ENCODE data around the gene OOEP. TPM values are rescaled to one million over a fixed set of nuclear protein-coding genes. Genes with fewer than 3 reads are reported as not detected.

OOEP gene
- total RNA-seq, 1 donor, result 0.27 TPM

DNA sequence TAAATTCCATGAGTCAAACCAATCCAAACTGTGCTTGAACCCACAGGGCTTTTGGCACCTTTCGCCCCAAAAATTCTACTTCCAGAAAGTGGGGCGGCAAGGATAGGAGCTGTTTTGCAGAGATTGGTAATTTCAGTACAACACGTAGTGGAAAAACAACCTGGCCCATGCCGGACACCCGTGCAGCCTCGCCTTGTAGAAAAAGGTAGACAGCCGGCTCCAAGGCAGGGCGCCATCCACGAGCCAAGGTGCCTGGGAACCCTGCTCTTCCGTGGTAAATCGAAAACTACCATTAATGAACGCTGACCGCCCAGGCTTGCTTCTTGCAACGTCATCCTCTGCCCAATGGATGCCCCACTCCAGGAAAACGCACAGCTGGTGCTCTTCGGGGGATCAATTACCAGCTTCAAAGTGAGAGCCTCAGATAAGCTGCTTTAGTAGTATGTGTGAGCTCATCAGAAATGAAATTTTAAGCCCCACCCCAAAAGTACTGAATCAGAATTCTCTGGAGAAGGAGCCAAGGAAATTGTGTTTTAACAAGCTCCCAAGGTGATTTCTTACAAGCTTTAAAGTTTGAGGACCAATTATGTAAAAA lies 1.8 kb downstream of the OOEP start:
- DNase-seq (ENCODE audit: low read depth in 2 of 3, low spot score in 2 of 3), result no peak

DNA sequence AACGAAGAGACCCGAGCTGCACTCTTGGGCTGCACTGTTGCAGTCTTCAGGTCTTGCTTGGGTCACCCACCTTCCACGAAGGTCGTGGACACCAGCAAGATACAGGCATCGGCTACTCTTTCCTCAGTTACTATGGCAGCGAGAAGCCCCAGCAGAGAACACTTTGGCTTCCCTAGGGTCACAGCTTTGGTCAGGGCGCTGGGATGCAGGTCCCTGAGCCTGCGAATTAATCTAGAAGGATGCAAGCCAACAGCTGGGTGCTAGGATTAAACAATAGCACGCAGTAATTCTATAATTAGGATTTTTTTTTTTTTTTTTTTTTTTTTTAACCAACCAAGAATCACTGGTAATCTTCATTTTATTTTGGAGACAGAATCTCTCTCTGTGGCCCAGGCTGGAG lies 5.1 kb downstream of the OOEP start:
- no peak for DNase-seq (ENCODE audit: low read depth in 2 of 3, low spot score in 2 of 3)

DNA sequence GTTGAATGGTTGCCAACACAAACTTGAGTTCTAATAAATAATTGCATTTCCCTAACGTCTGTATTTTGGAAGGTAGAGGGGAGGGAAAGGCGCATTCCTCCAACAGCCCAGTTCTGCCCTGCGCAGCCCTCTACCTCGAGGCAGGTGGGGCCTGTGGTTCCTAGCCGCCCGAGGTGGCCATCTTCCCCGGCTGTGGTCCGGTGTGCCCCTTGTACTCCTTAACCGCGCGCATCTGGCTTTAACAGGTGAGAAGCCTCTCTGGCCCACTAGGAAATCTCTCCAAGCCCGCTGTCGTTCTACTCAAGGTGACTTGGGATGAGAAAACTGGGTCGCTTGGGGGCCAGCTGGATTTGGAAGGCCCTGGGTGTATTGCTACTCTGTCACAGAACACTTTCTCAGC lies 5.6 kb downstream of the OOEP start:
- DNase-seq (ENCODE audit: low read depth in 2 of 3, low spot score in 2 of 3), result no peak

DNA sequence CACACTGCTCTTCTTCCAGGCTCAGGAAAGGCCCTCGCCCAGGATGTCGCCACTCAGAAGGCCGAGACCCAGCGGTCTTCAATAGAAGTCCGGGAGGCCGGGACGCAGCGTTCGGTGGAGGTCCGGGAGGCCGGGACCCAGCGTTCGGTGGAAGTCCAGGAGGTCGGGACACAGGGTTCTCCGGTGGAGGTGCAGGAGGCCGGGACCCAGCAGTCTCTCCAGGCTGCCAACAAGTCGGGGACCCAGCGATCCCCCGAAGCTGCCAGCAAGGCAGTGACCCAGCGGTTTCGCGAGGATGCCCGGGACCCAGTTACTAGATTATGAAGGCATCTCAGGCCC lies 6.2 kb downstream of the OOEP start:
- no peak for DNase-seq (ENCODE audit: low read depth in 2 of 3, low spot score in 2 of 3)

DNA sequence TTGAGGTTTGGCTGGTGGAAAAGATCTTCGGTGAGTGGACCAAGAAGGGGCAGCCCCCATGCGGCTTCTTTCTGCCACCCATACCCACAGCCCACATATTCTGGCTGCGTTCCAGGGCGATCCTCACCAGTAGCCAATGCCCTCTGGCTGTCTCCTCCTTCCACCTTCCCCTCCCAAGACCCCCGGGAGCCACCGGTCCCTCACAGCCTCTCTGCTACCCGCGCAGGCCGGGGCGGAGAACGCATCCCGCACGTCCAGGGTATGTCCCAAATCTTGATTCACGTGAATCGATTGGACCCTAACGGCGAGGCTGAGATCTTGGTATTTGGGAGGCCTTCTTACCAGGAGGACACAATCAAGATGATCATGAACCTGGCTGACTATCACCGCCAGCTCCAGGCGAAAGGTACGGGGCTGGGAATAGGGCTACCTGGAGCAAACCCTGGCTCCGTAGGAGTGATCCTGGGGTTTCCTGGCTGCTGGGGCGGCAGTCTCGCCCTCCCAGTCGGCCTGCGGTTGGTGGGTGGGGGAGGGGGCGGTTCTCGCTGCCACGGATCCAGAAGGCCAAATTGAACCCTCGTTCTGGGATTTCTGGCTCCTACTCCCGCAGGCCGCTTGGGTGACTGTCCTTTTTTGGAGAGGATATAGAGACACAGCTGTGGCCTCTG lies 6.7 kb downstream of the OOEP start:
- DNase-seq (ENCODE audit: low read depth in 2 of 3, low spot score in 2 of 3), result no peak

DNA sequence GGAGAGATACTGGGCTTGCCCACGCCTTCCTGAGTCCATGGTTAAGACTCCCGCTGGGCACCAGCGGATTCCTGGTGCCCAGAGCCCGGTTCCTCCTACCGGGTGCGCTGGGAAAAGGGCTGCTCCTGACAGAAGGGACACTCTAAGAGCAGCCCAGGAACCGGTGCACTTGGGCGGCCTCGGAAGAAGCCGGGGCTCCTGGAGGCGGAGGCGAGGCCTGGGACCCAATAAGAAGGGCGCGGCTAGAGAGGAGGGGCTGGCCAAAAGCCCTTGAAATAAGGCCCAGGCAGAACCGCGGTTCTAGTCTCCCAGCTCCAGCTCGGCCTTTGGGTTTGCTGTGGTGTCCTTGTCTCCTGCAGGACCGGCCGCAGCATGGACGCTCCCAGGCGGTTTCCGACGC lies 7.3 kb downstream of the OOEP start, which contains the start of gene KHDC3L:
Gene KHDC3L (plus strand): TSS at position 301 of the 400 bp plus-strand sequence. CDS start 72 bp downstream, at position 373.
- no peak for DNase-seq (ENCODE audit: low read depth in 2 of 3, low spot score in 2 of 3)

DNA sequence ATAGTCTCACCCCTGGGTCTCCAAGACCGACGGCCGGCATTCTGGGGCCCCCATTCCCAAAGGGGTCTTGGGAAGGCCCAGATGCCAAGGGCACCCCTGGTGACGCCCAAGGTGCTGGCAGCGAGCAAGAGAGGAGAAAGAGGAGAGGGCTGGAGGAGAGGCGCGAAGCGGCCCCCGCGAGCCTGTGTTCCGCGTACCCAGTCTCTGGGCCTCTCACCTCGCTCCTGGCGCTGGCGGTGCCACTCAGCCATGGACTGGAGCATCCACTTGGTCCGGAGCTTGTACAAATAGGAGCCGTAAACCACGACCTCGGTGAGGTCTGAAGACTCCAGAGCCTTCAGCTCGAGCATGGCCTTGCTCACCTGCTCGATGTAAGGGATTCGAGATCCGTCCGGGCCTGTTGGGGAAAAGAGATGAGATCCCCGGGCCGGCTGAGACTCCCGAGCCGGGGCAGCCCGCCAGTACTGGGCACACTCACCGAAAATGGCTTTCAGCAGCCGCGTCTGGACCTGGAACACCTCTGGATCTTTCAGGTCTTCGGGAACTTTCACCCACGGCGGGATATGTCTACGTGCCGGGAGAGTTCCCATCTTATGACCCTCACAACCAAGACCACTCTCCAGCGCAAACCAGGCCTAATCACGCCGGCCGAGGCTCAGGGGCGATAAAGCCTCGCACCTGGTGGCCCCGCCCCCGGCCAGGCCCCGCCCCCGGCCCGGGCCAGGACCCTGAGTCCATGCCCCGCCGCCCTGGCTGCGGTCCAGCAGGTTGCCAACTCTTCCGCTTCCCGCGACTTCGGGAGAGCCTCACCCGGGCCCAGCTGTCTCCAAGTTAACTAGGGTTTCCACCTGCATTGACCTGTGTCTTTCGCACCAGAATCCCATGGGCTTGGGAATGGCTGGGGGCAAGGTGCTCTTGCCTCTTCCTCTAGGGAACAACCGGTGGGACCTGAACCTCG lies 15.8 kb downstream of the OOEP start, which contains the start of gene DPPA5:
Gene DPPA5 (minus strand): TSS at position 641 of the 958 bp plus-strand sequence. CDS start 51 bp downstream, at position 590.
- no peak for DNase-seq (ENCODE audit: low read depth in 2 of 3, low spot score in 2 of 3)

DNA sequence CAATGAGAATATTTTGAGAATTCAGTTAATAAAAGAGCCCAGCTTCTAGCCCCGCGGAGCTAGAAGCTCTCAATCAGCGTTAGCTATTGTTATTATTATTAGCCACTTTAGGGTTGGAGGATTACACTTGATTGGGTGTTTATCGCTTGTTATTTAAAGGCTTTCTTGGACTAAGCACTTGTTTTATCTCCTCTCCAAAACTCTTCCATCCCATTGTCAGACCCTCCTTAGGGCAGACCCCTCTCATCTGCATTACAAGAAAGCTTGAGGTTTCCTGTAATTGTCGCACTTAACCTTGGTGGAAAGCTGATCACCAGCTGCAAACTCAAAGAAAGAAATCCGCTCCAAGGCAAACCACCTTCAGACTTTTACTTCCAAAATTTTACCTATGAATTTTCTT lies 20.4 kb downstream of the OOEP start:
- DNase-seq (ENCODE audit: low read depth in 2 of 3, low spot score in 2 of 3), result no peak

DNA sequence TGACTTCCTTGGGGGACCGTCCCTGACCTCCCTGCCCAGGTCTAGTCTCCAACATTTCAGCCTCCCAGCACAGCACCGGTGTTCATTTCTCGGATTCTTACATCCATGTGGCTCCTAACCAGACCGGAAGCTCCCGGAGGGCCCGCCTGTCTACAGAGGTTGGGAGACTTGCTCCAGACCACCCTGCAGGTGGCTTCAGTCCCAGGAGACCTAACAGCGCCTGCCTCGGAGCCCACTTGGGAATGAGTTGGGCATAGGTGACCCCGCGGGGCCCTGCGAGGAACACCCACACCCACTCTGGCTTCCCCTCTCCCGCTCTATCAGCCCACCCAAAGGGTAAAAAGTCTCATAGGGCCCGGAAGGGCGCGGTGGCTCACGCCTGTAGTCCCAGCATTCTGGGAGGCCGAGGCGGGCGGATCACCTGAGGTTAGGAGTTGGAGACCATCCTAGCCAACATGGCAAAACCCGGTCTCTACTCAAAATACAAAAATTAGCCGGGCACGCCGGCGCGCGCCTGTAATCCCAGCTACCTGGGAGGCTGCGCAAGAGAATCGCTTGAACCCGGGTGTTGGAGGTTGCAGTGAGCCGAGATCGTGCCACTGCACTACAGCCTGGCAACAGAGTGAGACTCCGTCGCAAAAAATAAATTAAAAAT lies 21.0 kb downstream of the OOEP start:
- no peak for DNase-seq (ENCODE audit: low read depth in 2 of 3, low spot score in 2 of 3)

DNA sequence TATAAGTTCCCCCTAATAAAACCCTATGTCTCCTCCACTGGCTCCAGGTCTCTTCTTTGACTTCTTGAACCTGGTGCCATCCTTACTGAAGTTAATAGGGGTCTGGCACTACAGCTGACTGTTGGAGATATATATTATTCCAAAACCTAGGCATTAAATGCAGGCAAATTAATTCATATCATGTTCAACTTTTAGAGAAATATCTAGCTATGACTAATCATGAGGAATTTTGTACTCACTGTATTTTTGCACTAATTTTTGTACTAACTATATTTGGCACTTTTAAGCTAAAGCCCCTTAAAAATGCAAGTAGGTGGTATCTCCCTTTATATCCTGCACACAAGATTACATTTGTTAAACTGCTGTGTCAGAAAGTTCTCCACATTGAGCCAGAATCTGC lies 26.5 kb downstream of the OOEP start:
- no peak for DNase-seq (ENCODE audit: low read depth in 2 of 3, low spot score in 2 of 3)

DNA sequence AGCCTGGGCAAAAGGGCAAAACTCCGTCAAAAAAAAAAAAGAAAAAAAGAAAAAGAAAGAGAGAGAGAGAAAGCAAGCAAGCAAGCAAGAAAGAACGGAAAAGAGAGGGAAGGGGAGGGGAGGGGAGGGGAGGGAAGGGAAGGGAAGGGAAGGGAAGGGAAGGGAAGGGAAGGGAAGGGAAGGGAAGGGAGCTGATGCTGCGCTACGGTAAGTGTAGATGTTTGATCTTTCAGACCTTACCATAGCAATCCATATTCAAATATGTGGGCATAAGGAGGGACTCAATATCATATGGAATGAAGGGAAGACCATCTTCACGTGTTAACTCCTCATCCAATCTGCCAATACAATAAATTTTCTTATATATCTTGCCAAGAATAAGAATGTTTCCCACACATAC lies 27.5 kb downstream of the OOEP start:
- no peak for DNase-seq (ENCODE audit: low read depth in 2 of 3, low spot score in 2 of 3)

DNA sequence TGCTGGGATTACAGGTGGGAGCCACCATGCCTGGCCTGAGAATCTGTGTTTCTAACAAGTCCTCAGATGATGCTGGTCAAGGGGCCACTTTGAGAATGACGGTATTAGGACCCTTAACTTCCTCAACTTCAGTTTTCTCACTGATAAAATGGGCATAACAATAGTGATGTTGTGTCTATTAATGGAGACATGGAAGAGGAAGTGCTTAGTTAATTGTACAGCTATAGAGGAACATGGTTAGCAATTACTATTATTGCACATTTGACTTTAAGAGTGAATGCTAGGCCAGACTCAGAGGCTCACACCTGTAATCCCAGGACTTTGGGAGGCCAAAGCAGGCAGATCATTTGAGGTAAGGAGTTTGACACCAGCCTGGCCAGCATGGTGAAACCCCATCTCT lies 28.4 kb downstream of the OOEP start:
- no peak for DNase-seq (ENCODE audit: low read depth in 2 of 3, low spot score in 2 of 3)

DNA sequence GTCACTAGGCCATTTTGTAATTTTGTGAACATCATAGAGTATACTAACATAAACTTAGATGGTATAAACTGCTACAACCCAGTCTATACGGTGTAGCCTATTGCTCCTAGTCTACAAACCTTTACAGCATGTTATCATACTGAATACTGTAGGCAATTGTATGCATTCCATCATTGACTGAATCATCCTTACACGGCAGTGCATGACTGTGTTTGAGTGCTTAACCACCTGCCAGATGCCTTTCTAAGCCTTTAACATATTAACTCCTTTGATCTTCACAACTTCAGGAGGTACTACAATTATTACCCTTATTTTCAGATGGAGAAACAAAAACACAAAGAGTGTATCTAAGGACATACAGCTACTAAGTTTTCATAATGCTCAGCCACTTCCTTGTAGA lies 29.6 kb downstream of the OOEP start:
- no peak for DNase-seq (ENCODE audit: low read depth in 2 of 3, low spot score in 2 of 3)

DNA sequence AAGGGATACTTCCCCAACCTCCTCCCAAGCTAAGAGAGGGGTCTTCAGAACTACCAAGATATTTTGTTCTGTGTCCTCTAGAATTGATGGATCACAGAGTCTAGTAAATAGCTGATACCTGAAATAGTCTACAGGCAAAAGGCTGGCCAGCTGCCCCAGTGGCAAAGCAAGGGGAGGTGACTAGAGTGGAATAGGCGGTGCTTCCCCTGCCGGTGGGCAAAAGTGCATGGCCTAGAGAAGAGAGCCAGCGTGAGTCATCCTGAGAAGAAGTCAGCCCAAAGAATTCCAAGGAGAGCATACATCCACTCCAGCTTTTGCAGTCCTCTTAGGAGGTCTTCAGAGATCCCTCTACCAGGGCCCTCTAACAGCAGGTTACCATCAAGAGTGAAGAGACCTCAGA lies 30.4 kb downstream of the OOEP start:
- DNase-seq (ENCODE audit: low read depth in 2 of 3, low spot score in 2 of 3), result no peak

DNA sequence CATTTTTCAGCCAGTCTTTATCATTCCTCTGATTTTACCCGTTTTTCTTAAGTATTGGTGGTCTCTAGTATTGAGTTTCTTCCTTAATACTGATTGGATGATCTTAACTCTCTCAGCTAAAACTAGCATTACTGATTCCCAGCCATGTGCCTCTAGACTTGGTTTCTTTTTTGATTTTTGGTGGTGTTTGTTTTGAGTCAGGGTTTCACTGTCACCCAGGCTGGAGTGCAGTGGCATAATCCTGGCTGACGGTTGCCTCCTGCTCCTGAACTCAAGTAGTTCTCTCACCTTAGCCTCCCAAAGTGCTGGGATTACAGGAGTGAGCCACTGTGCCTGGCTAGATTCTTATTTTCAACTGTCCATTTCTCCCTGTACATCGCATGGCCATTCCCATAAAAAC lies 40.5 kb downstream of the OOEP start:
- DNase-seq (ENCODE audit: low read depth in 2 of 3, low spot score in 2 of 3), result no peak

DNA sequence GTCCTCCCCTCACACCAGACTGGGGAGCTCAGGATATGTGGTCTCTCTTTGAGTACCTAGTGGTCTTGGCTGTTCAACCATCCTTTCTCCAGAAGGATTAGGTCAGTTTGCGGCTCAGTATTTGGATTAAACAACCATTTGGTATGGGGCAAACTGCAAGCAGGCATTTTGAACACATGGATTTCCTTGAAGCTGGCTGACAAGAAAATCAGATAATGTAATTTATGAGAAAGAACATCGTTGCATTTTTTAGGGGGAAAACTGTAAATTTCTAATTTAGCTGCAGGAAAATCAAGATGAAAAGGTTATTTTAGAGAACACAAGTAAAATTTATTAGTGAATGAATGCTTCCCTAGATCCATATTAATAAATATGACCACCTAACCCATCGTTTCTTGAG lies 40.9 kb downstream of the OOEP start:
- no peak for DNase-seq (ENCODE audit: low read depth in 2 of 3, low spot score in 2 of 3)

DNA sequence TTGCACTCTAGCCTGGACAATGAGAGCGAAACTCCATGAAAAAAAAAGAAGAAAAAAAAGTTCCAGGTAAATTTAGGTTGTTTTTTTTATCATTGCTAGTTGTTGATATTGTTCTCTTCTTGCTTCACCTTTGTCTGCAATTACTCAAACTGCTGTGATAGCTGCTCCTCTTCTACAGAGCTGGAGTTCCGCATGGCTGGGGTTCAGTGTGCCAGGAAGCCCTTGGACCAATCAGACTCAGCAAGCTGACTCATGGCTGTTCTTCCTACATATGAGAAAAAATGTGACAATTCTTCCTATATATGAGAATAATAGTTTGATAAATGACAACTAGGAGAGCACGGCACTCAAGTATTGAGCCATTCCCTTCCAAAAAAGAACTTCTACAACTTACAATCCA lies 44.0 kb downstream of the OOEP start:
- DNase-seq (ENCODE audit: low read depth in 2 of 3, low spot score in 2 of 3), result no peak

DNA sequence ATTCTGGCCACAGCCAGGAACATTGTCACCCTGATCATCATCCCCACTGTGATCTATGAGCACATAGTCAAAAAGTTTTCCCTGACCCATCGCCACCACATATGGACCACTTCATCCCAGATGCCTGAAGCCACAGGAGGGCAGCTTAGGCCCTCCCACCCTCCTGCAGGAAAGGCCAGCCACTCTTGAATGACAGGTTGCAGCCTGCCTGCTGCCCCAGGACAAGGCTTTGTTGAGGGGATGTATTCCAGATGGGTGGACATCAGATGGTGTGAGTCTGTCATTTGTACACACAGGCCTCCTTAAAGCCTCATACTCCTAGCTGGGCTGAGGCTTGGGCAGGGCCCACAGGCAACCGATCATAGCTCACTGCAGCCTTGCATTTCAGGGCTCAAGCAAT lies 46.4 kb downstream of the OOEP start:
- no peak for DNase-seq (ENCODE audit: low read depth in 2 of 3, low spot score in 2 of 3)
